WTC11 (cell line): ENCODE data around the gene SCUBE3. TPM values are rescaled to one million over a fixed set of nuclear protein-coding genes. Genes with fewer than 3 reads are reported as not detected.
A peak's percentile ranks its signal among the peaks of the same experiment; 100 is the strongest.

Source experiments
- ATAC-seq: fragments of 200-7000 bp; cut with Tn5 transposase; 2 replicates; pipeline ENCODE4 v1.10.0; 2021; ENCODE audit warnings: mild to moderate bottlenecking, moderate library complexity
- CTCF ChIA-PET: fragments of 300-600 bp; sonication (Branson Sonifier 250); formaldehyde crosslinking; loops from one replicate; lab custom pipeline; 2021; ENCODE audit warnings: antibody characterized with exemption; lab: Charles Lee
- POLR2A ChIA-PET: fragments of 350-600 bp; sonication (Branson Sonifier 250); formaldehyde crosslinking; loops from one replicate; lab custom pipeline; 2021; ENCODE audit warnings: antibody characterized with exemption; lab: Charles Lee
- DNase-seq: peaks from one replicate; pipeline ENCODE4 v3.0.0; 2021; ENCODE audit warnings: low spot score
- H3K27ac Mint-ChIP-seq: 2 replicates; pipeline ENCODE4 v1.8.0; 2021; ENCODE audit warnings: mixed read lengths
- H3K27me3 Mint-ChIP-seq: 2 replicates; pipeline ENCODE4 v1.8.0; 2021; ENCODE audit warnings: low read depth, mild to moderate bottlenecking, moderate library complexity, mixed read lengths
- H3K36me3 Mint-ChIP-seq: 2 replicates; pipeline ENCODE4 v1.8.0; 2021; ENCODE audit warnings: mixed read lengths
- H3K4me1 Mint-ChIP-seq: 2 replicates; pipeline ENCODE4 v1.8.0; 2022; ENCODE audit warnings: mixed read lengths
- H3K4me3 Mint-ChIP-seq: 2 replicates; pipeline ENCODE4 v1.8.0; 2021; ENCODE audit warnings: mild to moderate bottlenecking, moderate library complexity, mixed read lengths
- H3K9me3 Mint-ChIP-seq: 2 replicates; pipeline ENCODE4 v1.8.0; 2021; ENCODE audit warnings: mixed read lengths
- ATF2 ChIP-seq: sonication (generic); formaldehyde crosslinking; IDR thresholded peaks from 2 replicates; pipeline ENCODE4 v1.8.1; 2022; ENCODE audit warnings: low read depth, missing genetic modification reagents, borderline replicate concordance
- FOXJ3 ChIP-seq: sonication (generic); formaldehyde crosslinking; IDR thresholded peaks from 2 replicates; pipeline ENCODE4 v1.9.0; 2021; ENCODE audit warnings: missing genetic modification reagents, mild to moderate bottlenecking, borderline replicate concordance
- MAX ChIP-seq: sonication (generic); formaldehyde crosslinking; IDR thresholded peaks from 2 replicates; pipeline ENCODE4 v1.8.0; 2022; ENCODE audit warnings: mild to moderate bottlenecking, missing genetic modification reagents
- NR3C1 ChIP-seq: sonication (generic); formaldehyde crosslinking; conservative IDR thresholded peaks from 2 replicates; pipeline ENCODE4 v1.8.1; 2023; ENCODE audit warnings: low read depth, mild to moderate bottlenecking, missing genetic modification reagents
- TEAD4 ChIP-seq: sonication (generic); formaldehyde crosslinking; IDR thresholded peaks from 2 replicates; pipeline ENCODE4 v1.8.0; 2022; ENCODE audit warnings: mild to moderate bottlenecking, missing genetic modification reagents
- ZNF423 ChIP-seq: fragments of 250-450 bp; sonication (Bioruptor Pico); IDR thresholded peaks from 2 replicates; pipeline ENCODE4 v2.1.2; 2022; ENCODE audit warnings: mild to moderate bottlenecking, moderate library complexity
- total RNA-seq: library from RNA; stranded (reverse); gene quantifications from 3 replicates; pipeline ENCODE4 v1.2.3, GENCODE V29; 2021
- TF ChIP-seq, protein P1 (sequence below): sonication (generic); formaldehyde crosslinking; conservative IDR thresholded peaks from 2 replicates; pipeline ENCODE4 v1.8.1; 2023; ENCODE audit warnings: mild to moderate bottlenecking, low read depth, missing genetic modification reagents, moderate library complexity
- TF ChIP-seq, protein P2 (sequence below): sonication (generic); formaldehyde crosslinking; IDR thresholded peaks from 2 replicates; pipeline ENCODE4 v1.8.0; 2023; ENCODE audit warnings: missing genetic modification reagents, mild to moderate bottlenecking, borderline replicate concordance

SCUBE3 gene
- total RNA-seq, 1 experiment from 2014 or later, result 2.1 TPM

GRCh38 chr6:35178932-35179832 lies 34.6 kb upstream of the SCUBE3 start:
- ATAC-seq (peak; percentile 79), DNase-seq (peak; percentile 35)
- H3K9me3 Mint-ChIP-seq, result no peaks in the 10 kb centered on the region
- peaks cover 11% of the 10 kb centered on the region for H3K27me3 Mint-ChIP-seq
- H3K4me1 Mint-ChIP-seq, result peaks cover 5% of the 10 kb centered on the region; the same call in 1 of the 2 replicates
- ChIA-PET CTCF (interaction anchor here (0.6 to 1.4 kb wide), 14 partner anchors 9 to 229 kb away, joined by 3 to 7 read pairs (median 4); partner anchors contain the start of gene SCUBE3), POLR2A (interaction anchor here (1.2 kb wide), 1 partner anchor 61 kb away, joined by 4 read pairs; no protein-coding TSS in a partner anchor)
- no peak overlapping the region for H3K4me3 Mint-ChIP-seq
- no peaks in the 10 kb centered on the region for H3K36me3 Mint-ChIP-seq
- no peak overlapping the region for H3K27ac Mint-ChIP-seq
- TF ChIP-seq NR3C1 (CRISPR knock-in tag) (no peak), FOXJ3 (CRISPR knock-in tag) (no peak), MAX (CRISPR knock-in tag) (no peak), ZNF423 (CRISPR knock-in tag) (no peak)
- TF ChIP-seq, protein P1, sequence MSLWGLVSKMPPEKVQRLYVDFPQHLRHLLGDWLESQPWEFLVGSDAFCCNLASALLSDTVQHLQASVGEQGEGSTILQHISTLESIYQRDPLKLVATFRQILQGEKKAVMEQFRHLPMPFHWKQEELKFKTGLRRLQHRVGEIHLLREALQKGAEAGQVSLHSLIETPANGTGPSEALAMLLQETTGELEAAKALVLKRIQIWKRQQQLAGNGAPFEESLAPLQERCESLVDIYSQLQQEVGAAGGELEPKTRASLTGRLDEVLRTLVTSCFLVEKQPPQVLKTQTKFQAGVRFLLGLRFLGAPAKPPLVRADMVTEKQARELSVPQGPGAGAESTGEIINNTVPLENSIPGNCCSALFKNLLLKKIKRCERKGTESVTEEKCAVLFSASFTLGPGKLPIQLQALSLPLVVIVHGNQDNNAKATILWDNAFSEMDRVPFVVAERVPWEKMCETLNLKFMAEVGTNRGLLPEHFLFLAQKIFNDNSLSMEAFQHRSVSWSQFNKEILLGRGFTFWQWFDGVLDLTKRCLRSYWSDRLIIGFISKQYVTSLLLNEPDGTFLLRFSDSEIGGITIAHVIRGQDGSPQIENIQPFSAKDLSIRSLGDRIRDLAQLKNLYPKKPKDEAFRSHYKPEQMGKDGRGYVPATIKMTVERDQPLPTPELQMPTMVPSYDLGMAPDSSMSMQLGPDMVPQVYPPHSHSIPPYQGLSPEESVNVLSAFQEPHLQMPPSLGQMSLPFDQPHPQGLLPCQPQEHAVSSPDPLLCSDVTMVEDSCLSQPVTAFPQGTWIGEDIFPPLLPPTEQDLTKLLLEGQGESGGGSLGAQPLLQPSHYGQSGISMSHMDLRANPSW (CRISPR knock-in tag), result no peak

DNA sequence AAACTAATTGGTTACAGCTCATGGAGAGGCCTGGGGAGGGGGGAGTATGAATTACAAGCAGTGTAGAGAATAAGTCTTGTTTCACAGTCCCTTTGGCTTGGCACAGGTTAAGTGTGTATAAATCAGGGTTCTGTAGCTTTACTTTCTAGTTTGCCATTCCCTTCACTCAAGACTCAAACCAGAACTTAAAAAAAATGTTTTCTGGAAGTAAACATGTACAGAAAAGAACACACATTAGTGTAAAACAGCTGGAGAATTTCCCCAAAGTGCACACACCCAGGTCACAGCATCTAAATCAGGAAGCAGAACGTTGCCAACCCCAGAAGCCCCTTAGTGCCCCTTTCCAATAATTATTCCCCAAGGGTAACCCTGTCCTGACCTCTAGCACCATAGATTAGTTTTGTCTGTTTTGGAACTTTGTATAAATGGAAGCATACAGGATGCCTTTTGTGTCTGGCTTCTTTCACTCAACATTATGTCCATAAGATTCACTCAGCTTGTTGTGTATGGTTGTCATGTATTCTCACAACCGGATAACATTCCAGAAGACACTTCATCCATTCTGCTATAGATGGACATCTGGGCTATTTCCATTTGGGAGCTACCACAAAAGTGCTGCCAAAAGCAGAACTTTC lies 33.7 kb upstream of the SCUBE3 start:
- Mint-ChIP-seq H3K36me3 (no peaks in the 10 kb centered on the region), H3K27ac (no peak overlapping the region), H3K27me3 (peaks cover 11% of the 10 kb centered on the region), H3K4me3 (no peak overlapping the region), H3K9me3 (no peaks in the 10 kb centered on the region), H3K4me1 (peaks cover 5% of the 10 kb centered on the region; the same call in 1 of the 2 replicates)
- POLR2A ChIA-PET, result interaction anchor here (1.2 kb wide), 1 partner anchor 60 kb away, joined by 4 read pairs; no protein-coding TSS in a partner anchor
- no peak for DNase-seq
- no peak for ATAC-seq
- TF ChIP-seq, protein P2, sequence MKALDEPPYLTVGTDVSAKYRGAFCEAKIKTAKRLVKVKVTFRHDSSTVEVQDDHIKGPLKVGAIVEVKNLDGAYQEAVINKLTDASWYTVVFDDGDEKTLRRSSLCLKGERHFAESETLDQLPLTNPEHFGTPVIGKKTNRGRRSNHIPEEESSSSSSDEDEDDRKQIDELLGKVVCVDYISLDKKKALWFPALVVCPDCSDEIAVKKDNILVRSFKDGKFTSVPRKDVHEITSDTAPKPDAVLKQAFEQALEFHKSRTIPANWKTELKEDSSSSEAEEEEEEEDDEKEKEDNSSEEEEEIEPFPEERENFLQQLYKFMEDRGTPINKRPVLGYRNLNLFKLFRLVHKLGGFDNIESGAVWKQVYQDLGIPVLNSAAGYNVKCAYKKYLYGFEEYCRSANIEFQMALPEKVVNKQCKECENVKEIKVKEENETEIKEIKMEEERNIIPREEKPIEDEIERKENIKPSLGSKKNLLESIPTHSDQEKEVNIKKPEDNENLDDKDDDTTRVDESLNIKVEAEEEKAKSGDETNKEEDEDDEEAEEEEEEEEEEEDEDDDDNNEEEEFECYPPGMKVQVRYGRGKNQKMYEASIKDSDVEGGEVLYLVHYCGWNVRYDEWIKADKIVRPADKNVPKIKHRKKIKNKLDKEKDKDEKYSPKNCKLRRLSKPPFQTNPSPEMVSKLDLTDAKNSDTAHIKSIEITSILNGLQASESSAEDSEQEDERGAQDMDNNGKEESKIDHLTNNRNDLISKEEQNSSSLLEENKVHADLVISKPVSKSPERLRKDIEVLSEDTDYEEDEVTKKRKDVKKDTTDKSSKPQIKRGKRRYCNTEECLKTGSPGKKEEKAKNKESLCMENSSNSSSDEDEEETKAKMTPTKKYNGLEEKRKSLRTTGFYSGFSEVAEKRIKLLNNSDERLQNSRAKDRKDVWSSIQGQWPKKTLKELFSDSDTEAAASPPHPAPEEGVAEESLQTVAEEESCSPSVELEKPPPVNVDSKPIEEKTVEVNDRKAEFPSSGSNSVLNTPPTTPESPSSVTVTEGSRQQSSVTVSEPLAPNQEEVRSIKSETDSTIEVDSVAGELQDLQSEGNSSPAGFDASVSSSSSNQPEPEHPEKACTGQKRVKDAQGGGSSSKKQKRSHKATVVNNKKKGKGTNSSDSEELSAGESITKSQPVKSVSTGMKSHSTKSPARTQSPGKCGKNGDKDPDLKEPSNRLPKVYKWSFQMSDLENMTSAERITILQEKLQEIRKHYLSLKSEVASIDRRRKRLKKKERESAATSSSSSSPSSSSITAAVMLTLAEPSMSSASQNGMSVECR, result no peak
- TF ChIP-seq TEAD4, result no peak
- no peak for TF ChIP-seq ATF2 (CRISPR knock-in tag)
- TF ChIP-seq ZNF423 (CRISPR knock-in tag), result no peak
- CTCF ChIA-PET, result interaction anchor here (0.6 to 1.4 kb wide), 14 partner anchors 9 to 230 kb away, joined by 3 to 7 read pairs (median 4); partner anchors contain the start of gene SCUBE3
